NCI-H226 (cell line): ENCODE results near the gene NXF3.
"Not testable (repeated sequence)": the region's sequence is repeated elsewhere in the genome, so short reads cannot be mapped to it uniquely, and the experiment has no call there.

Source experiments
- DNase-seq: peaks from one replicate; pipeline ENCODE4 v3.0.0-alpha.2; 2015

NXF3 gene

DNA sequence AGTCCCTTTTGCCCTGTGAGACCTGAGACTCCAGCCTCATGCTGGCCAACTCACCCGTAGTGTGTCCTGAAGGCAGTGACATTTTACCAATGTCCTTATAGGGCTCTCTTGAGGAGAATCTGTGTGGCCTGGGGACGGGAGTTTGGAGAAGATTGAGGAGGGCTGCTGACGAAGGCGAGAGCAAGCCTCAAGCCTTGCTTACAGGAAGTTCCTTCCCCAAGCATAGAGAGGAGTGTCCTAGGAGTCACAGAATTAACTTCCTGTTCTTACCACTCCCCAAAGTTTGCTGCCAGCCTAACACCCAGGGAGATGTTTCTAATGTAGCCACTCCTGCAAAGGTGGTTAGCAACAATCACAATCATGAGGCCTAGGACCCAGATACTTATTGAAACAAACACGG lies at the start of gene NXF3:
Gene NXF3, minus strand, starts transcription at position 202 of the 400 bp plus-strand sequence. Its CDS starts 120 bp downstream, at position 82.
- DNase-seq: no peak

DNA sequence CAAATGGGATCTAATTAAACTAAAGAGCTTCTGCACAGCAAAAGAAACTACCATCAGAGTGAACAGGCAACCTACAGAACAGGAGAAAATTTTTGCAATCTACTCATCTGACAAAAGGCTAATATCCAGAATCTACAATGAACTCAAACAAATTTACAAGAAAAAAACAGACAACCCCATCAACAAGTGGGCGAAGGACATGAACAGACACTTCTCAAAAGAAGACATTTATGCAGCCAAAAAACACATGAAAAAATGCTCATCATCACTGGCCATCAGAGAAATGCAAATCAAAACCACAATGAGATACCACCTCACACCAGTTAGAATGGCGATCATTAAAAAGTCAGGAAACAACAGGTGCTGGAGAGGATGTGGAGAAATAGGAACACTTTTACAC lies 43.6 kb upstream of the NXF3 start:
- DNase-seq: not testable (repeated sequence)

DNA sequence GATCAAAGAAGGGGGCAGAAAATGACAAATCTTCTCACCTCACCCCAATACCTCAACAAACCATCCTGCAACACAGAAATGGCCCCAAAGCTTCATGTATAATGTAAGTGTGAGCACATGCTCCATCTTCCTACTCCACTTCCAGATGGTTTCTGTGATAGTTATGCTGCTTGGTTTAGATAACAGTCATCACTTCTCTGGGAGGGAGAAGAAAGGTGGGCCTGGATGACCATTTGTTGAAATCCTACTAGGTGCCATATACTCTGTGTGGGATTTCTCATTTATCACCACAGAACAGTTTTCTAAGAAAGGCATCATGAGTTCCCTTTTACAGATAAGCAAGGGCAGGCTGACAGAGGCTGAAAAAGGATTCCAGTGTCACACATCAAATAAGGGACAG lies 31.3 kb upstream of the NXF3 start:
- no peak for DNase-seq

GRCh38 chrX:103120748-103121147 lies 27.8 kb upstream of the NXF3 start:
- DNase-seq: no peak

- DNase-seq: not testable (repeated sequence)
Measured at GRCh38 chrX:103116970-103117369, 24.0 kb upstream of the NXF3 start.

DNA sequence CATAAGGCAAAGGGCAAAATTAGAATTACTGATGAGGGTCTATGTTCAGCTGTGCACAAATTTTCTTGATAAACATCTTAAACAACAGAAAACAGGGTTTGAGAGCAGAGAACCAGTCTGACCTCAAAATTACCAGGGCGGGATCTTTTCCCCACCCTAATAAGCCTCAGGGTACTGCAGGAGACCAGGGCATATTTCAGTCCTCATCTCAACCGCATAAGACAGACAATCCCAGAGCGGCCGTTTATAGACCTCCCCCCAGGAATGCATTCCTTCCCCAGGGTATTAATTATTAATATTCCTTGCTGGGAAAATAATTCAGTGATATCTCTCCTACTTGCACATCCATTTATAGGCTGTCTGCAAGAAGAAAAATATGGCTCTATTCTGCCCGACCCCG lies 16.6 kb upstream of the NXF3 start:
- not testable (repeated sequence) for DNase-seq

- DNase-seq: no peak
Measured at GRCh38 chrX:103107836-103108235, 14.9 kb upstream of the NXF3 start.

GRCh38 chrX:103107227-103107737 lies 14.3 kb upstream of the NXF3 start:
- DNase-seq: not testable (repeated sequence)

GRCh38 chrX:103104370-103104769 lies 11.4 kb upstream of the NXF3 start:
- DNase-seq: not testable (repeated sequence)

DNA sequence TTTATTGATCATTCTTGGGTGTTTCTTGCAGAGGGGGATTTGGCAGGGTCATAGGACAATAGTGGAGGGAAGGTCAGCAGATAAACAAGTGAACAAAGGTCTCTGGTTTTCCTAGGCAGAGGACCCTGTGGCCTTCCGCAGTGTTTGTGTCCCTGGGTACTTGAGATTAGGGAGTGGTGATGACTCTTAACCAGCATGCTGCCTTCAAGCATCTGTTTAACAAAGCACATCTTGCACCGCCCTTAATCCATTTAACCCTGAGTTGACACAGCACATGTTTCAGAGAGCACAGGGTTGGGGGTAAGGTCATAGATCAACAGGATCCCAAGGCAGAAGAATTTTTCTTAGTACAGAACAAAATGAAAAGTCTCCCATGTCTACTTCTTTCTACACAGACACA lies 10.9 kb upstream of the NXF3 start:
- not testable (repeated sequence) for DNase-seq

GRCh38 chrX:103101299-103102042 lies 8.5 kb upstream of the NXF3 start:
- peak; percentile 9 for DNase-seq

- no peak for DNase-seq
Measured at GRCh38 chrX:103100484-103100883, 7.5 kb upstream of the NXF3 start.

GRCh38 chrX:103099691-103100090 lies 6.7 kb upstream of the NXF3 start:
- DNase-seq: peak; percentile 1

- DNase-seq: no peak
Measured at GRCh38 chrX:103098488-103098887, 5.5 kb upstream of the NXF3 start.

- no peak for DNase-seq
Measured at GRCh38 chrX:103081051-103081450, 11.9 kb downstream of the NXF3 start.

- peak; percentile 7 for DNase-seq
Measured at GRCh38 chrX:103073467-103073866, 19.5 kb downstream of the NXF3 start.

DNA sequence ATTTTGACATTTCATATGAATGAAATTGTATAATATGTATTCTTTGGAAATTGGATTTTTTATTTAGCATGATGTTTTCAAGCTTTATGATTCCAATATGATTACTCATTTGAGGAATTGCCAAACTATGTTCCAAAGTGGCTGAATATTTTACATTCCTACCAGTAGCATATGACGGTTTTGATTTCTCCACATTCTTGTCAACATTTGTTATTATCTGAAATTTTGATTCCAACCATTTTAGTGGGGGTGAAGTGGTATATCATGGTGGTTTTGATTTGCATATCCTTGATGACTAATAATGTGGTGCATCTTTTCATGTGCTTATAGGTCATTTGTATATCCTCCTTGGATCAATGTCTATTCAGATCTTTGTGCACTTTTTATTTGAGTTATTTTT lies 26.3 kb downstream of the NXF3 start:
- DNase-seq: peak; percentile 31

DNA sequence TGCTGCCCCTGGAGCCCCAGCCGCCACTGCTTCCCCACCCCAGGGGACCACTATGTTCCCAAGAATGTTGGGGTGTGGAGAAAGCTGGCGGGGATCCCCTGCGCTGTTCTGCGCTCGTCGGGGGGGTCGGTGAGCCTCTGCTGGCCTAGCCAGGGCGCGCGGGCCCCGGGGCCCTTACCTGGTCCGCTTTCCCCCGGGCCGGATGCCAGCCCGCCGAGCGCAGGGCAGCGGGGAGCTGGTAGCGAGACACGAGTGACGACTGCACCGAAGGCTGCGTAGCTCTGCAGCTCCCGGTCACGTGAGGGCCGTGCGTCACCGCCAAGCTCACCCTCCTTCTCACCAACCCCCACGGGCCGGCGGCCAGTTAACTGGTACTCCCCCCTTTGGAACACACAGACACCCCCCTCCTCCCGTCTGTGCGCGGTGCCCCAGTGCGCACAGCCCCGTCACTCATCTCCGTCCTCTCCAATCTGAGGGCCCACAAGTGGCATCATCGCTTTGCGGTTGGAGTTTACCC lies 29.0 kb downstream of the NXF3 start, which contains the start of gene BEX1:
Gene BEX1, minus strand, starts transcription at position 254 of the 517 bp plus-strand sequence. CDS start 897 bp downstream, outside the sequence.
- no peak for DNase-seq

DNA sequence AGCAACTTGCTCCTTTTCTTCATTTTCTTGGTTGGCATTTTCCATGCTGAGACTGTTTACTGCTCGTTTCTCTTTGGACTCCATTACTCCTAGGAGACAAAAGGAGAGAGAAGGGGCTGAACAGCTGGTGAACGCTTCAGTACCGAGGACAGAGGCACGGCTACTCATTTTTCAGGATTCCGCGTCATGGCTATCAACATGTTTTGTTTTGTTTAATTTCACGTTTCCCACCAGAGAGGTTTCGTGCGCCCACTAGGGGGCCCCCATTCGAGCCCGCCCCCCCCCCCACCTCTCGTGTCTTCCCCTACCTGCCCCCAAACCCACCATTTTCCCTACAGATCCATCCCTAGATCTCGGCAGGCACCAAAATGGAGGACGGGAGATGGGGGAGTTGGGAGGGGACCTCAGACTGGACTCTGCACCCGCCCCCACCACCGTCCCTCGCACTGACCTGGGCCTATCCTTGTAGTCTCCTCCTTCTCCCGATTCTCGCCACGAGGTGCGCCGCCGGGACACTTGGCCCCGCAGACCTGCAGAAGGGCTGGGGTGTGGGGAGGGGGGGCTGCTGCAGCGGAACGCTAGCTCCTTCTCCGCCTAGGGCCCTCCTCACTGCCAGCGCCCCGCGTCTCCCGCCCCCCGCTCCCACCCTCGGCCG lies 29.6 kb downstream of the NXF3 start:
- DNase-seq: no peak

GRCh38 chrX:103061486-103061885 lies 31.5 kb downstream of the NXF3 start:
- DNase-seq: no peak

DNA sequence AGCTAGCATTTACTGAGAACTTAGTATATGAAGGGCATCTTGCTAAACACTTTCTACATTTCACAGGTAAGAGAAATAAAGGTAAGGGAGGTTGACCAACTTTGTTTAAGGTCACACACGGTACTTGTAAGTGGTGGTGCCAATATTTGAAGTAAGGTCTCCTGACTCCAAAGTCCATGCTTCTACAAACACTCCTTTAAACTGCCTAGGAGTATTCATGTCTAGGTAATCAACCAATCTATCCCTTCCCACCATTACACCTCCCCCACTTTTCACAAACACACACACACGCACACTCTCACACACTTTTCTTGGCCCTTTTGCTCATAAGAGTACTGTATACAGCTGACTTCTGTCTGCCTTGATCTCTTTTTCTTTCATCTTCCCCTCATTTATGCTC lies 36.0 kb downstream of the NXF3 start:
- no peak for DNase-seq

DNA sequence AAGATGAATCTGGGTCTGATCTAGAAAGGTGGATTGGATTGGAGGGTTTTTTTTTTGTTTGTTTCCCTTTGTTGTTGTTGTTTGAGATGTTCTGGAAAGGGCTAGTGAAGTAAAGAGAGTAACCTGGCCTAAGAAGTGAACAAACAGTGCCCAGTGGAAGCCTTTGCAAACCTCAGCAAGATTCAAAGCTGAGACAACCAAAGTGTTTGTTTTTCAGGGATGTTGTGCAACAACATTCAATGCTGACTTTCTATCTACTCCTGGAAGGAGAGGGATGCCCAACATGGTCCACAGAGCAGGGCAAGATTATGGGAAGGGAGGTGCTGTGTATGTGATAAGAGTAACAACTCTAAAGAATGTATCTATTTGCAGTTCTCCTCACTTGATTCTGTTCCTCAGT lies 40.3 kb downstream of the NXF3 start:
- no peak for DNase-seq

DNA sequence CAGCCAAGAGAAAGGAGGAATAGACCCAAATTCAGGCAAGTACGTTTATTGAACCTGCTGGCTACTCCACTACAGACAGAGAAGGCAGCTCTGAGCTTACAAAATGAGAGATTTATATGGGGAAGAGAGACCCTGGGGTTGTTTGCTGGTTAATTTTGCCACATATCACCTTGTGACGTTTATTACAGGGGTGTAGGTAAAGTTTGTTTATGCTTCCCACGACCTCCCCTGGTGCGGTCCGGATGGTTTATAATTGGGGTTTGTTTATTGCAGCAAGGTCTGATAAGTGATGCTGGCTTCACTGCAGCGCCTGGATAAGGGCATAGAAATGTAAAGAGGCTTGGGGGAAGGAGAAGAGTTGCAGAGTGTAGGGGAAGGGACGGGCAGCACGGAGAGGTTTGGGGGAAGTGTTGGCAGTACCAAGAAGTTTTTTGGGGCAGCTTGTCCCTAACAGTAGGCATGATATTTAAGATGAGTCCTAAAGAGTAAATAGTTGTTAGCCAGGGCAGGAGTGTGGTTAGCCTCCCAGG lies 41.6 kb downstream of the NXF3 start:
- no peak for DNase-seq

DNA sequence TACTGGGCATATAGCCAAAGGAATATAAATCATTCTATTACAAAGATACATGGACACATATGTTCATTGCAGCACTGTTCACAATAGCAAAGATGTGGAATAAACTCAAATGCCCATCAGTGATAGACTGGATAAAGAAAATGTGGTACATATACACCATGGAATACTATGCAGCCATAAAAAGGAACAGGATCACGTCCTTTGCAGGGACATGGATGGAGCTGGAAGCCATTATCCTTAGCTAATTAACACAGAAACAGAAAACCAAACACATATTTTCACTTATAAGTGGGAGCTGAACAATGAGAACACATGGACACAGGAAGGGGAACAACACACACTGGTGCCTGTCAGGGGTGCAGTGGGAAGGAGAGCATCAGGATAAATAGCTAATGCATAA lies 59.6 kb downstream of the NXF3 start:
- DNase-seq: not testable (repeated sequence)
